GM19468 (cell line): ENCODE data around the gene ELP5.

Experiments used
- ATAC-seq: cut with Tn5 transposase; IDR thresholded peaks from one replicate; pipeline ENCODE4 v1.9.1; 2021; ENCODE audit warnings: mild to moderate bottlenecking, moderate library complexity, moderate number of reproducible peaks; ENCODE audit not compliant: unreplicated experiment; ENCODE audit errors: extremely low read depth

ELP5 gene

GRCh38 chr17:7281074-7281952 lies 29.3 kb downstream of the ELP5 start, which contains the start of gene SLC2A4:
TSS of gene SLC2A4 (plus strand) at chr17:7281718. CDS start at chr17:7281935, 217 bp downstream.
- no peak for ATAC-seq

- no peak for ATAC-seq
These were observed 30.1 kb downstream of the ELP5 start for GRCh38 chr17:7281953-7282751.

- no peak for ATAC-seq
These were observed 30.8 kb downstream of the ELP5 start for GRCh38 chr17:7282752-7283321.

GRCh38 chr17:7283471-7284216 lies 31.6 kb downstream of the ELP5 start:
- ATAC-seq = no peak

- ATAC-seq = no peak
These were observed 32.9 kb downstream of the ELP5 start for GRCh38 chr17:7284911-7285310.

- no peak for ATAC-seq
These were observed 33.7 kb downstream of the ELP5 start for GRCh38 chr17:7285679-7286078.

- ATAC-seq = no peak
These were observed 37.4 kb downstream of the ELP5 start for GRCh38 chr17:7289256-7290032.

GRCh38 chr17:7290166-7290565 lies 38.2 kb downstream of the ELP5 start:
- ATAC-seq = no peak

- no peak for ATAC-seq
These were observed 38.7 kb downstream of the ELP5 start for GRCh38 chr17:7290685-7291084.

- no peak for ATAC-seq
These were observed 40.2 kb downstream of the ELP5 start for GRCh38 chr17:7292194-7292593.

GRCh38 chr17:7292729-7293128 lies 40.7 kb downstream of the ELP5 start:
- no peak for ATAC-seq

- ATAC-seq = no peak
These were observed 41.1 kb downstream of the ELP5 start for GRCh38 chr17:7293159-7293558.

- no peak for ATAC-seq
These were observed 42.0 kb downstream of the ELP5 start for GRCh38 chr17:7293816-7294613.

- ATAC-seq = no peak
These were observed 42.7 kb downstream of the ELP5 start, which contains the start of gene YBX2 for GRCh38 chr17:7294614-7295153. TSS of gene YBX2 (minus strand) at chr17:7294639. CDS start at chr17:7294500, 139 bp downstream.

GRCh38 chr17:7295230-7296180 lies 43.5 kb downstream of the ELP5 start:
- no peak for ATAC-seq

- ATAC-seq = no peak
These were observed 44.3 kb downstream of the ELP5 start for GRCh38 chr17:7296189-7296861.

GRCh38 chr17:7304179-7304578 lies 52.2 kb downstream of the ELP5 start:
- ATAC-seq = no peak
